HK-2 (cell line): ENCODE measurements around the gene JTB.
"Not testable (repeated sequence)": the region's sequence is repeated elsewhere in the genome, so short reads cannot be mapped to it uniquely, and the experiment has no call there.

Experiments used
- DNase-seq: peaks from one replicate; pipeline ENCODE4 v3.0.0-alpha.2; 2018; ENCODE audit not compliant: unreplicated experiment

The JTB gene

DNA sequence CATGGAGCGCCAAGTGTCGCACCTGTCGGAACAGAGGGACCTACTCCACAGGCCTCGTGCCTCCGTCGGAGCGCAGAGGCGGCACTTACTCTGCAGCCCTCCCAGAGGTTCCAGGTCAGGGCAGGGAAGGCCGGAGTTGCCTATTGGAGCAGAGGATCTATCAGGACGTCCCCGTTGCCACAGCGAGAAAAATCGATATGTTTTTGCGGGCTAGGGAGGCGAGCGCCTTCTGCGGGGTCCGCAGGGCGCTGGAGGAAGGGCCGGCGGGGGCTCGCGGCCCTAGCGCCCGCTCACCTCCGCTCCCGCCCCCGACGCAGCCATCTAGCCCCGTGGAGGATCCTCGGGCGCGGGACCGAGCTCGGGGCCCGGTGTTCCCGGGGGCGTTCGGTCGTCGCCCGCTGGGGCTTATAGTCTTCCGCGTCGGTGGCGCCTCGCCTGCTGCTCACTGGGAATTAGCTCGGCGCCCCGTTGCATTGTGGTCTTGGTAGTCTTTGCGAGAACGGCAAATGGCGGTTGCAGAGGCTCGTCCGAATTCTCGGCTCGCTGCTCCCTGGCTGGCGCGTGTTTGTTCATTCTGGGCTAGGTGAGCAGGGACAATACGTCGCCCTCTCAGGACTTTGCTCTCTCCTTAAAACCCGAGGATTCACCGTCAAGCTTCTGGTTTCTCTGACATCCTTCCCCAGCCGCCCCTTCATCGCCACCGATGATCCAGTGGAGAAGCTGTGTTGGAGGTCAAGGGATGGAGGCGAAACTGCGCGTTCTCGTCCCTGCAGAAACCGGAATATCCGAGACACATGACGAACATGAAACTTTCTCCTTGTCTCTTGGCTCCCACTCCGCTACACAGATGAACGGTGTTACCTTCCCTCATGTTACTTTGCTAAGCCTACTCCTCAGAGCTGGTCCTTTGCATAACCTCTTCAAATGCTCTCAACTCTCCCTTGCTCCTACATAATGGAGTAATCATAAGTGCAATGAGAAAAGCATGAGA lies at the start of gene JTB:
Gene JTB (minus strand): TSS at position 425 of the 991 bp plus-strand sequence. CDS start 422 bp downstream, at position 3.
- DNase-seq, result peak; percentile 80

GRCh38 chr1:154019940-154020339 lies 42.5 kb upstream of the JTB start:
- no peak for DNase-seq

DNA sequence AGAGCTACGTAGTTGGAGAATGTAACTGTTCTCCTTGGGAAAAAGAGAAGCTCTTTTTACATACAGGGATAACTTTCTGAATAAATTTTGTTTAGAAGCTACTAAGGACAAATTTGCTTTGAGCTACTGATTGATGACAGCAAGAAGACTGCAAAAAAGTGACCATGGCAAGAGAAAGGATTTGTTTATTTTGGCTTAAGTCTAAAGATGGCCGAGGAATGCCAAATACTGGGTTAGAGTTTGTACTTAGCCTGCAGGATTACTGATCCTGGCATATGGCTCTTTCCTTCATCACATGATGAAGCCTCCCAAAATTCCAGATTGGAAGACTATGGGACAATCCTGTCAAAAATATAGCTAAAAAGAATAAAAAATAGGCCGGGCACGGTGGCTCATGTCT lies 41.8 kb upstream of the JTB start:
- no peak for DNase-seq

DNA sequence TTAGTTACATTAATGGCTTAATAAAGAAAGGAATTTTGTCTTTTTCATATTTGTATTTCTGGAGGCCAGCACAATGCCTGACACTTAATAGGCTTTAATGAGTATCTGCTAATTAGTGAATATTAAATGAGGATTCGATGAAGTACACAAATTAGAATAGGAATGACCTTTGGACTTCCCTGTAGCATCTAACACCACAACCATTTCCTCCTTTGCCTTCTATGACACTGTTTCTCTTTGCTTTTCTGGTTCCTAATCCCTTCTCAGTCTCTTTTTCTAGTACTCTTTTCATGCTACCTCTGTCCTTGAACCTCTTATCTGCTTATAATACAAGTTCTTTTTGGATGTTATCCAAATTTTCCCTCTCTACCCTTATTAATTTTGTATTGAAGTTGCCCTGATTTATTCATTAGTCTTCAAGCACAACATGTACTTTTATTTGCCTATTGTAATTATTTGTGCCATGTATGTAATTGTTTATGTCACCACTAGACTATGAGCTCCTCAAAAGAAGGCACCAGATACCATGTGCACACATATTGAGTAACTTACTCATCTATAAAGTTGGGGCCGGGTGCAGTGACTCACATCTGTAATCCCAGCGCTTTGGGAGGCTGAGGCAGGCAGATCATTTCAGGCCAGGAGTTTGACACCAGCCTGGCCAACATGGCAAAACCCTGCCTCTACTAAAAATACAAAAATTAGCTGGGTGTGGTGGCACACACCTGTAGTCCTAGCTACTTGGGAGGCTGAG lies 36.9 kb upstream of the JTB start:
- no peak for DNase-seq

DNA sequence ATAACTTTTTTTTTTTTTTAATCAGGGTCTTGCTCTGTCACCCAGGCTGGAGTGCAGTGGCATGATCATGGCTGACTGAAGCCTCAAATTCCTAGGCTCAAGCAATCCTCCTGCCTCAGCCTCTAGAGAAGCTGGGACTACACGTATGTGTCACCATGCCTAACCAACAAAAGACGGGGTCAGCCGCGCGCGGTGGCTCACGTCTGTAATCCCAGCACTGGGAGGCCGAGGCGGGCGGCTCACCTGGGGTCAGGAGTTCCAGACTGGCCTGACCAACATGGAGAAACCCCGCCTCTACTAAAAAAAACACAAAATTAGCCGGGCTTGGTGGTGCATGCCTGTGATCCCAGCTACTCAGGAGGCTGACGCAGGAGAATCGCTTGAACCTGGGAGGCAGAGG lies 35.1 kb upstream of the JTB start:
- not testable (repeated sequence) for DNase-seq

DNA sequence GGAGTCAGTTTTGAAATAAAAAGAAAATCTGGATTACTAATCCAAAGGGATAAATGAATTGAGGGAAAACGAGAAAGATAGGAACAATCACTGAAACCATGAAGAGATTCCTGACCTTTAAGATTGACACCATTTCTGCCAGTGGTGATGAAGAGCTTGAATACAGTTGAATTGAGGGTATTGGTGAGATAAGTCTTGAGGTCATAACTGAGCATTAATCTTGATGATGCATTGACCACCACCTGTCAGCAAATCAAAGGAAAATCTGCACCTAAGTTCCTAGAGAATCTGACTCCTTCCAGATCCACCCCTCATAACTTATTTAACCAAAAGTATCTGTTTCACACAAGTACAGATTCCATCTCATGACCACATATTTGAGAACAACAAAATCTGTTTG lies 34.7 kb upstream of the JTB start:
- no peak for DNase-seq

GRCh38 chr1:154006136-154006535 lies 28.7 kb upstream of the JTB start:
- DNase-seq, result no peak

DNA sequence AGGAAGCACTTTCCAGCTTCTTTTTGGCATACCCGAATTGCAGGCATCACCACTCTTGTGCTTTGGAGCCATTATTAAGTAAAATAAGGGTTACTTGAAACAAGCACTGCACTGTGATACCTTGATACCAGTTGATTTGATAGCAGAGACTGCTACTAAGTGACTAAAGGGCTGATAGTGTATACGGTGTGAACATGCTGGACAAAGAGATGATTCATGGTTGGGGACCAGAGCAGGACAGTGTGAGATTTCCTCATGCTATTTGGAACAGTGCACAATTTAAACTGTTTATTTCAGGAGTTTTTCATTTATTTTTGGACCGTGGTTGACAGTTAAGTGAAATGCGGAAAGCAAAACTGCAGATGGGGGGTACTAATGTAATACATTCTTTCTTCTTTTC lies 22.9 kb upstream of the JTB start:
- no peak for DNase-seq

GRCh38 chr1:153996882-153997281 lies 19.4 kb upstream of the JTB start:
- not testable (repeated sequence) for DNase-seq

- DNase-seq, result no peak
Observed at GRCh38 chr1:153995640-153996039, 18.2 kb upstream of the JTB start.

DNA sequence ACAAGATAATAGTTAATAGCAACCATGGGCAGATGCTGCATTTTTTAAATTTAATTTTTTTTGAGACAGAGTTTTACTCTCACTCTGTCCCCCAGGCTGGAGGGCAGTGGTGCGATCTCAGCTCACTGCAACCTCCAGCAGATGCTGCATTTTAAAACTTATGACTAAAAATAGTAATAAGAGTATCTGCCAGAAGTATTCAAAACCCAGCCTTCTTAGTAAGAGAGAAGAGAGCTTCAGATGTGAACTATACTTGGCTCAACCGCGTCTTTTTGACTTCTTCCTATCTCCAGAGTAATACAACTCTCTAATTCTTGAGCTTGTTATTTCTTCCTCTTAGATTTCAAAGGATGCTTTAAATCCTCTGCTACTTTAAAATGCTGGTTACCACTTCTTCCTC lies 17.7 kb upstream of the JTB start:
- DNase-seq, result no peak

DNA sequence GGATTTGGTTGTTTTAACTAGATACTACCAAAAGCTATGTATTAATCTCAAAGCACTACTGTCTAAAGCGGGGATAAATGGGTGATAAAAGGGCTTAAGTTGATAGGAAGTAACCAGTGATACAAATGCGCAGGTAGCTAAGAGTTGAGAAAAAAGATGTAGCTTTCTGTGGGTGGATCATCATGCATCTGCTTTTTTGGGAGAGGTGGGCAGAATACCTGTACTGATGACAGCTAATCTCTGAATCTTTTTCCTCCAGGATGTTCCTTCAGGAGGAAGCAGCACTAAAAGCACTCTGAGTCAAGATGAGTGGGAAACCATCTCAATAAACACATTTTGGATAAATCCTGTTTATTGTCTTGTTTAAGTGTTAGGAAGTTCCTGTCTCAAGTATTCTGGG lies 14.3 kb upstream of the JTB start:
- DNase-seq, result no peak

DNA sequence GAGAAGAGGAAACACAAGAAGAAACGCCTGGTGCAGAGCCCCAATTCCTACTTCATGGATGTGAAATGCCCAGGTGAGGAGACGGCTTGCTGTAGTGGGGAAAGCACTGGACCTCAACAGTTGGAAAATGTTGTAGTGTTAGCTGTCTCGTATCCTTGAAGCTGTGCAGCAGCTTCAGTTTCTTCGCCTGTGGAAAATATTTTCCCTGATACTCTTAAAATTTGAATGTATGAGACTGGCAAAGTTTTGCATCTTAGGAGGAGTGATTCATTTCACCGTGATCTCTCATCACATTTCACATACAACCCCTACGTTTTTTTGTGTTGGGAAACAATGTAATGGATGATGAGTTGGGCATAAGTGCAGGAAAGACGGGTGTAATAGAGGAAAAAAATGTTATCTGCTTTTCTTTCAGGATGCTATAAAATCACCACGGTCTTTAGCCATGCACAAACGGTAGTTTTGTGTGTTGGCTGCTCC lies 13.7 kb upstream of the JTB start:
- DNase-seq, result no peak

DNA sequence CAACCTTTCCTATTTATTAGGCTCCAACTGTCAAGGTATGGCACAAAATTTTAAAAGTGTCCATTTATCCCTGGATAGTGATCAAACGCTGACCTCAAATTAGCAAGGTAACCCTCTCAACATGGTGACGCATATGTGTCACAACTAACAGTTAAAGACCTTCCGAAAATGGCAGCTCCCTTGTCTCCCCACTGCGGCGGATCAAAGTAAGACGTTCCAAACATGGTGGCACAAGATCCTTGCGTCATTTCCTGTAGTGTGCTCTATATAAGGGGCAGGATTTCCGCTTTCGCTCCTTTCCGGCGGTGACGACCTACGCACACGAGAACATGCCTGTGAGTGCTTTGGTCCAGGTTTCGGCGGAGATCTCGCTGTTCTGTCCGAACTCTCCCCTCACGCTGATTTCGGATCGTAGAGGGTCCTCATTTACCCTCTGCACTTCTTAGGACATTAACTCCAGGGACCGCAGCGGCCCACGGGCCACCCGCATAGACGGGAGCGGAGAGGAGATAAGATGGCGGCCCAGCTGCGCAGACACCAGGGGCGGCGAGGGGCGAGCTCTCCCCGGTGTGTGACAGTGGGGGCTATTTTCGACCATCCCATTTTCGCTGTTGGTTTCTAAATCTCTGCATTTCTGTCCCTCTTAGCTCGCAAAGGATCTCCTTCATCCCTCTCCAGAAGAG lies 13.1 kb upstream of the JTB start, which contains the start of gene RPS27:
Gene RPS27 (plus strand): TSS at position 295 of the 683 bp plus-strand sequence. CDS start 35 bp downstream, at position 330.
- DNase-seq, result peak; percentile 89

DNA sequence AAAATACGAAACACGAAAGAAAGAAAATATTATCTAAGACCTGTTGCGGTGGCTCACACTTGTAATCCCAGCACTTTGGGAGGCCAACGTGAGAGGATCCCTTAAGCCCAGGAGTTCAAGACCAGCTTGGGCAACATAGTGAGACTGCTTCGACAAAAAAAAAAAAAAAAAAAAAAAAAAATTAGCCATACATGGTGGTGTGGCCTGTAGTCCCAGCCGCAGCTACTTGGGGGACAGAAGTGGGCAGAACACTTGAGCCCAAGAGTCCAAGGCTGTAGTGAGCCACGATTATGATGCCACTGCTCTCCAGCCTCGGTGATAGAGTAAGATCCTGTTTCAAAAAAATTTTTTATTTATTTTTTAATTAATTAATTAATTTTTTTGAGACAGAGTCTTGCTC lies 10.1 kb upstream of the JTB start:
- DNase-seq, result no peak

DNA sequence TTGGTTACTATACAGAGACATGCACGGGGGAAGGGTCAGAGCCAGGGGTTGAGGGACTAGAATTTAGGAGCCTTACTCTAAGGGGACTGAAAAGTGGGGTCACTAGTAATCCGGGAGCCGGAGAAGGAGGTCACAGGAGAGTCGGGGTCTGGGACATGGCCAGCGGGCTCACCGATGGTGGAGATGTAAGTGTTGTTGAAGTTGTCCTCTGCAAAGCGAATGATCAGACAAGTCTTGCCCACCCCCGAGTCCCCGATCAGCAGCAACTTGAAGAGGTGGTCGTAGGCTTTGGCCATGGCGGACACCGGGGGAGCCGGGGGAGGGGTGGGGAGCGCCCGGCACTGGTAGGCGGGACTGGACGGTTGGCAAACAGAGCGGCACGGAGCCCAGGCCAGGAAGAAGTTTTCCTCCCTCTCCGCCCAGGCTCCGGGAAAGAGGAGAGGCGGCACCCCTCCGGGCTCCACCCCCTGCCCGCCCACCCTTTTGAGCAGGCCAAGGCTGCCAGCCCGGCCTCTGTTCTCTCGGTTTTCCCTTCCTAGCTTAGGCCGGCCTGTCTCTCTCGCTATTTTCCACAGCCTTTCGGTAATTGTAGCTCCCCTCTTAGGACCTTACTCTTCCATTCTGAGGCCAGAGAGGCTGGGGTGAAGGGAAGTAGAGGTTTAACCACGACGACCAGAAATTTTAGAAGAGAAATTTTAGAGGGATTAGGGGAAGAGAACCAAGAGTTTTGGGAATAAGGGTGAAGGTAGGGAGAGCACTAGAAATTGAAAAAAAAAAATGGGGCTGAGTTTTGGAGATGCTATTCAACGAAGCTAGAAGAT lies 8.7 kb upstream of the JTB start, which contains the start of gene RAB13:
Gene RAB13 (minus strand): TSS at position 399 of the 821 bp plus-strand sequence. CDS start 103 bp downstream, at position 296.
- DNase-seq, result peak; percentile 92

DNA sequence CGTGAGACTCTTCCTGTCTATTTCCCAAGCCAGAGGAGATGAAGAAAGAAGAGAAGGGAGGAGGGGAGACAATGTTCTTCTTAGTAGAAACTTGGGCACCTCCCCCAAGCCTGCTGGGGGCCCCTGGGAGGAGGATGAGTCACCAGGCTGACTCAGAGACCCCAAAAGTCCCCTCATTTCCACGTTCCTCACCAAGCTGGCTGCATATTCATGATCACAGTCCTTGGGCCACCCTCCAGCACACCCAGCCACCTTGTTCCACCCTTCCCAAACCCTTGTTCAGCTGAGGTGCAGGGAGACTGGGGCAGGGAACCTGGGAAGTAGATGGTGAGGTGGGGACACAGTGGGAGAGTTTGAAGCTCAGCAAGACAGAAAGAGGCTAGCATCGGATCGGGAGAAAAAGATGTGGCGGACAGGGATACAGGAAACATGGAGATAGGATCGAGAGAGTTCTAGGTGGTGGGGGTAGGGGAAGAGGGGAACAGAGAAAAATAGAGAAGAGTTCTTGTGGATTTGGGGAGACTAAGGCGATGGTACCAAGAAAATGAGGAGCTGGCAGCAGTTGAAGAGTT lies 8.0 kb upstream of the JTB start:
- DNase-seq, result peak; percentile 64

DNA sequence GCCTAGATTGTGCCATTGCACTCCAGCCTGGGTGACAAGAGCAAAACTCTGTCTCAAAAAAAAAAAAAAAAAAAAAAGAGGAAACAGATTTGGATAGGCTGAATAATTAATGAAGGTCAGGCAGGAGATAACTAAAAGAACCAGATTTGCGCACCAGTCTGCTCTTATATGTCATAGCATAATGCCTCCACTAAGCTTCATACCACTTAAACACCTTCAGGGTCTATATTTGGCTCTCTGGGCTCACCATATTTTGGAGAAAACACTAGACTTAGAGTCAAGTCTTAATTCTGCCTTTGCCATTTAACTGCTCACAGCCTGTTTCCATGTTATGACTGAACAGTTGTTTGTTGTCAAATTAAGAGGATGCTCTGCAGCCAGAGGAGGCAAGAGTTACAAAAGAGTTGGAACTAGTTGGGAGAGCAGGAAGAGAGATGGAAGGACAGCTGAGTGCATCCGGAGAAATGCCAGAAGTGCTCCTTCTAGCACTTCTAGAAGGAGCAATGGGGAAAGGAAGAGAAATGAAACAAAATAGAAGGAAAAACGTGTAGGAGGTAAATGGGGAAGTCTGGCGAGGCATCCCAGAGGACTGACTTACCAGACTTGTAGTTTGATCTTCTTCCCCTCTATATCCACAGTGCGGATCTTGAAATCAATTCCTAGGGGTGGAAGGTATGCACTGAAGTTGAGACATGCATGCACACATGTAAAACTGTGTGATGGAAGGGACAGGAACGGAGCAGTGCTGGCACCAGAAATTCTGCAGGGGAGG lies 6.8 kb upstream of the JTB start:
- no peak for DNase-seq

GRCh38 chr1:153981735-153982134 lies 4.3 kb upstream of the JTB start:
- DNase-seq, result not testable (repeated sequence)

DNA sequence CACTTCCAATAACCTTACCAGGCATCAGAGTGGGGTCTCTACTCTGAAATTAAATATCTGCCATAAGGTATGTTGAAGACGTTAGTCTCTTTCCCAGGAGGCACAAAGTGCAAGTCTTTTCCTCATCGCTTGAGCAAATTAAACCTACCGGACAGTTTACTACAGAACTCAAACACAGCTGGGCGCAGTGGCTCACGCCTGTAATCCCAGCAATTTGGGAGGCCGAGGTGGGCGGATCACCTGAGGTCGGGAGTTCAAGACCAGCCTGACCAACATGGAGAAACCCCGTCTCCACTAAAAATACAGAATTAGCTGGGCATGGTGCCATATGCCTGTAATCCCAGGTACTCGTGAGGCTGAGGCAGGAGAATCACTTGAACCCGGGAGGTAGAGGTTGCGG lies 1.6 kb upstream of the JTB start:
- DNase-seq, result not testable (repeated sequence)
